HEK293 (cell line): Measurements from ENCODE around the gene AATF.

Experiments used
- CTCF ChIA-PET: fragments of 350-600 bp; formaldehyde crosslinking; extraction: SDS; loops from one replicate; lab custom pipeline; 2021; ENCODE audit warnings: antibody characterized with exemption; lab: Yijun Ruan, JAX
- POLR2A ChIA-PET: fragments of 300-600 bp; formaldehyde crosslinking; extraction: SDS; loops from one replicate; lab custom pipeline; 2020; ENCODE audit warnings: antibody characterized with exemption, inconsistent platforms; lab: Yijun Ruan, JAX
- H3K27ac ChIP-seq: fragments of 200-500 bp; sonication (Bioruptor generic); 2 replicates; pipeline ENCODE4 v1.5.1; 2014; ENCODE audit warnings: low read depth, low read length, control low read depth, inconsistent platforms; ENCODE audit errors: extremely low read depth
- H3K36me3 ChIP-seq, 2 experiments: fragments of 200-500 bp in 1 of 2; sonication (Bioruptor generic) in 1 of 2; 1 replicate in 1 of 2; 2 replicates in 1 of 2; pipeline ENCODE4 v1.5.1; 2014 to 2017; ENCODE audit warnings: inconsistent platforms in 2 of 2, low read length in 2 of 2; ENCODE audit not compliant: control insufficient read depth in 2 of 2, insufficient read depth in 1 of 2
- H3K4me1 ChIP-seq: fragments of 200-500 bp; sonication (Bioruptor generic); 2 replicates; pipeline ENCODE4 v1.5.1; 2014; ENCODE audit warnings: mild to moderate bottlenecking, low read length, inconsistent platforms; ENCODE audit not compliant: control insufficient read depth, insufficient read depth
- H3K4me3 ChIP-seq: 2 replicates; pipeline ENCODE4 v1.5.1; 2011; ENCODE audit warnings: low read depth, mild to moderate bottlenecking, control low read depth, low read length, moderate library complexity
- H3K9me3 ChIP-seq: fragments of 200-500 bp; sonication (Bioruptor generic); 2 replicates; pipeline ENCODE4 v1.5.1; 2014; ENCODE audit warnings: low read depth, low read length, inconsistent platforms; ENCODE audit not compliant: control insufficient read depth, insufficient read depth
- GLIS2 ChIP-seq: fragments of 450-650 bp; formaldehyde crosslinking; IDR thresholded peaks from 2 replicates; pipeline ENCODE4 v1.5.1; 2016; ENCODE audit warnings: missing biosample characterization, missing genetic modification characterization
- HOXD13 ChIP-seq: sonication (generic); formaldehyde crosslinking; IDR thresholded peaks from 2 replicates; pipeline ENCODE4 v1.8.0; 2022; ENCODE audit warnings: missing genetic modification reagents, borderline replicate concordance
- IKZF3 ChIP-seq: fragments of 450-650 bp; IDR thresholded peaks from 2 replicates; pipeline ENCODE4 v1.5.0; 2018; ENCODE audit warnings: missing biosample characterization, mild to moderate bottlenecking, missing genetic modification characterization, moderate library complexity
- KLF17 ChIP-seq: fragments of 450-650 bp; formaldehyde crosslinking; IDR thresholded peaks from 2 replicates; pipeline ENCODE4 v1.5.1; 2016; ENCODE audit warnings: missing biosample characterization, missing genetic modification characterization
- KLF9 ChIP-seq: fragments of 450-650 bp; formaldehyde crosslinking; IDR thresholded peaks from 2 replicates; pipeline ENCODE4 v1.5.1; 2016; ENCODE audit warnings: missing biosample characterization, missing genetic modification characterization, low read depth
- MEIS1 ChIP-seq: sonication (generic); formaldehyde crosslinking; IDR thresholded peaks from 2 replicates; pipeline ENCODE4 v1.8.1; 2022; ENCODE audit warnings: missing genetic modification reagents, mild to moderate bottlenecking, borderline replicate concordance
- PRDM10 ChIP-seq: fragments of 450-650 bp; formaldehyde crosslinking; IDR thresholded peaks from 2 replicates; pipeline ENCODE4 v1.5.1; 2016; ENCODE audit warnings: missing biosample characterization, missing genetic modification characterization
- REPIN1 ChIP-seq: fragments of 450-650 bp; formaldehyde crosslinking; IDR thresholded peaks from 2 replicates; pipeline ENCODE4 v1.5.1; 2017; ENCODE audit warnings: missing biosample characterization, missing genetic modification characterization, low read depth
- SP2 ChIP-seq: fragments of 450-650 bp; formaldehyde crosslinking; IDR thresholded peaks from 2 replicates; pipeline ENCODE4 v1.5.1; 2016; ENCODE audit warnings: missing biosample characterization, missing genetic modification characterization
- SP3 ChIP-seq: fragments of 450-650 bp; formaldehyde crosslinking; IDR thresholded peaks from 2 replicates; pipeline ENCODE4 v1.5.1; 2016; ENCODE audit warnings: missing biosample characterization, missing genetic modification characterization
- TRIM28 ChIP-seq: IDR thresholded peaks from 2 replicates; pipeline ENCODE4 v1.6.1; 2011; ENCODE audit warnings: low read length, control low read depth, borderline replicate concordance
- ZBTB20 ChIP-seq: fragments of 450-650 bp; formaldehyde crosslinking; IDR thresholded peaks from 2 replicates; pipeline ENCODE4 v1.5.1; 2016; ENCODE audit warnings: missing biosample characterization, missing genetic modification characterization
- ZBTB26 ChIP-seq: fragments of 450-650 bp; formaldehyde crosslinking; optimal IDR thresholded peaks from 2 replicates; pipeline ENCODE3; 2016; ENCODE audit warnings: missing biosample characterization, mild to moderate bottlenecking, missing genetic modification characterization
- ZBTB8A ChIP-seq: fragments of 450-650 bp; formaldehyde crosslinking; IDR thresholded peaks from 2 replicates; pipeline ENCODE4 v1.5.1; 2016; ENCODE audit warnings: missing biosample characterization, missing genetic modification characterization
- ZFP69B ChIP-seq: fragments of 450-650 bp; formaldehyde crosslinking; IDR thresholded peaks from 2 replicates; pipeline ENCODE4 v1.5.1; 2016; ENCODE audit warnings: missing biosample characterization, missing genetic modification characterization
- ZNF10 ChIP-seq: fragments of 450-650 bp; formaldehyde crosslinking; IDR thresholded peaks from 2 replicates; pipeline ENCODE4 v1.5.1; 2017; ENCODE audit warnings: missing biosample characterization, missing genetic modification characterization
- ZNF155 ChIP-seq: fragments of 450-650 bp; formaldehyde crosslinking; IDR thresholded peaks from 2 replicates; pipeline ENCODE4 v1.5.1; 2016; ENCODE audit warnings: missing biosample characterization, missing genetic modification characterization
- ZNF223 ChIP-seq: fragments of 450-650 bp; formaldehyde crosslinking; IDR thresholded peaks from 2 replicates; pipeline ENCODE4 v1.5.1; 2016; ENCODE audit warnings: missing biosample characterization, missing genetic modification characterization
- ZNF26 ChIP-seq: fragments of 450-650 bp; formaldehyde crosslinking; IDR thresholded peaks from 2 replicates; pipeline ENCODE4 v1.5.1; 2016; ENCODE audit warnings: missing biosample characterization, missing genetic modification characterization
- ZNF341 ChIP-seq: fragments of 450-650 bp; formaldehyde crosslinking; IDR thresholded peaks from 2 replicates; pipeline ENCODE4; 2016; ENCODE audit warnings: low read depth, missing biosample characterization, missing genetic modification characterization
- ZNF37A ChIP-seq: fragments of 450-650 bp; IDR thresholded peaks from 2 replicates; pipeline ENCODE4 v1.5.1; 2018; ENCODE audit warnings: missing biosample characterization, missing genetic modification characterization
- ZNF488 ChIP-seq: fragments of 450-650 bp; formaldehyde crosslinking; IDR thresholded peaks from 2 replicates; pipeline ENCODE4 v1.5.1; 2016; ENCODE audit warnings: missing biosample characterization, missing genetic modification characterization
- ZNF501 ChIP-seq: fragments of 450-650 bp; formaldehyde crosslinking; IDR thresholded peaks from 2 replicates; pipeline ENCODE4 v1.5.1; 2016; ENCODE audit warnings: missing biosample characterization, missing genetic modification characterization
- ZNF561 ChIP-seq: fragments of 450-650 bp; IDR thresholded peaks from 2 replicates; pipeline ENCODE4 v1.5.1; 2018; ENCODE audit warnings: missing biosample characterization, missing genetic modification characterization, borderline replicate concordance
- ZNF600 ChIP-seq: fragments of 450-650 bp; formaldehyde crosslinking; IDR thresholded peaks from 2 replicates; pipeline ENCODE4 v1.5.1; 2016; ENCODE audit warnings: missing biosample characterization, missing genetic modification characterization
- ZNF629 ChIP-seq: fragments of 450-650 bp; formaldehyde crosslinking; IDR thresholded peaks from 2 replicates; pipeline ENCODE4 v1.5.1; 2017; ENCODE audit warnings: missing biosample characterization, missing genetic modification characterization
- ZNF654 ChIP-seq: fragments of 450-650 bp; formaldehyde crosslinking; IDR thresholded peaks from 2 replicates; pipeline ENCODE4 v1.5.1; 2016; ENCODE audit warnings: low read depth, missing biosample characterization, missing genetic modification characterization
- ZNF692 ChIP-seq: fragments of 450-650 bp; formaldehyde crosslinking; IDR thresholded peaks from 2 replicates; pipeline ENCODE4 v1.5.1; 2016; ENCODE audit warnings: missing biosample characterization, missing genetic modification characterization

The AATF gene

GRCh38 chr17:36936455-36937000, 12.2 kb upstream of the AATF start:
- POLR2A ChIA-PET, result interaction anchor here (0.5 to 6.6 kb wide), 23 partner anchors 9 to 792 kb away, joined by 3 to 92 read pairs (median 4); partner anchors contain the start of gene AATF
- Histone ChIP-seq H3K4me1 (peaks cover 9% of the 10 kb centered on the region), H3K27ac (peak overlapping the region; percentile 73; the same call in 1 of the 2 replicates)
- peak; percentile 57; the same call in 1 of the 2 replicates for TF ChIP-seq ZNF629 (tag by site-specific recombination)
- TF ChIP-seq ZFP69B (tag by site-specific recombination), result 0 out of 2 replicates have a peak, but pooled peaks have one; percentile 11
- peak; percentile 34; the same call in 1 of the 2 replicates for TF ChIP-seq REPIN1
- TF ChIP-seq HOXD13 (CRISPR knock-in tag), result no peak
- peak; percentile 98 for TF ChIP-seq ZNF223 (tag by site-specific recombination)
- TF ChIP-seq ZNF155 (tag by site-specific recombination), result no peak
- no peak; the same call in none of the 2 replicates for TF ChIP-seq ZNF341 (tag by site-specific recombination)
- TF ChIP-seq GLIS2 (tag by site-specific recombination), result 0 out of 2 replicates have a peak, but pooled peaks have one; percentile 3
- no peak for TF ChIP-seq ZNF37A (tag by site-specific recombination)
- TF ChIP-seq ZNF600 (tag by site-specific recombination), result peak; percentile 14
- TF ChIP-seq SP3 (tag by site-specific recombination), result 0 out of 2 replicates have a peak, but pooled peaks have one; percentile 6
- peak; percentile 64 for TF ChIP-seq PRDM10 (tag by site-specific recombination)
- no peak; the same call in 1 of the 2 replicates for TF ChIP-seq ZNF501 (tag by site-specific recombination)
- TF ChIP-seq ZBTB8A (tag by site-specific recombination), result 0 out of 2 replicates have a peak, but pooled peaks have one; percentile 18
- no peak for TF ChIP-seq TRIM28
- peak; percentile 85 for TF ChIP-seq ZBTB26 (tag by site-specific recombination)
- TF ChIP-seq ZNF654, result no peak
- 0 out of 2 replicates have a peak, but pooled peaks have one; percentile 37 for TF ChIP-seq ZNF692 (tag by site-specific recombination)
- 0 out of 2 replicates have a peak, but pooled peaks have one; percentile 19 for TF ChIP-seq ZNF561 (tag by site-specific recombination)
- peak; percentile 80 for TF ChIP-seq SP2
- 0 out of 2 replicates have a peak, but pooled peaks have one; percentile 10 for TF ChIP-seq ZNF10
- TF ChIP-seq ZNF26 (tag by site-specific recombination), result no peak
- TF ChIP-seq KLF17 (tag by site-specific recombination), result peak; percentile 54; the same call in 1 of the 2 replicates
- TF ChIP-seq MEIS1 (CRISPR knock-in tag), result no peak
- TF ChIP-seq IKZF3 (tag by site-specific recombination), result no peak
- no peak for TF ChIP-seq KLF9
- TF ChIP-seq ZBTB20, result peak; percentile 98
- 0 out of 2 replicates have a peak, but pooled peaks have one; percentile 23 for TF ChIP-seq ZNF488 (tag by site-specific recombination)

More at GRCh38 chr17:36936455-36937000, 12.2 kb upstream of the AATF start:
- H3K36me3 ChIP-seq, result peaks cover 0 to 22% of the 10 kb centered on the region in 2 experiments; a peak in 1 of 3 replicates
- H3K9me3 ChIP-seq, result no peaks in the 10 kb centered on the region
- CTCF ChIA-PET, result interaction anchor here (0.6 to 3.7 kb wide), 5 partner anchors 11 to 110 kb away, joined by 3 to 18 read pairs (median 4); partner anchors contain the start of gene AATF
- peak overlapping the region; percentile 69 for H3K4me3 ChIP-seq
